ENCODE data around the gene TP73.

The TP73 gene

GRCh38 chr1:3711780-3712451 lies 59.6 kb downstream of the TP73 start:
- no peak for DNase-seq

GRCh38 chr1:3712573-3713535 lies 60.5 kb downstream of the TP73 start:
- no peak for DNase-seq

- no peak for DNase-seq
These were observed 61.5 kb downstream of the TP73 start for GRCh38 chr1:3713840-3714239.

- DNase-seq = no peak
These were observed 62.0 kb downstream of the TP73 start for GRCh38 chr1:3714284-3714741.

GRCh38 chr1:3714814-3715213 lies 62.5 kb downstream of the TP73 start:
- DNase-seq = no peak

GRCh38 chr1:3716351-3716750 lies 64.0 kb downstream of the TP73 start:
- no peak for DNase-seq

GRCh38 chr1:3717041-3717714 lies 64.9 kb downstream of the TP73 start:
- no peak for DNase-seq

GRCh38 chr1:3717715-3718601 lies 65.6 kb downstream of the TP73 start:
- DNase-seq = no peak

GRCh38 chr1:3718764-3719163 lies 66.4 kb downstream of the TP73 start:
- DNase-seq = no peak

- DNase-seq = no peak
These were observed 69.7 kb downstream of the TP73 start for GRCh38 chr1:3721955-3722465.

GRCh38 chr1:3722846-3723245 lies 70.5 kb downstream of the TP73 start:
- no peak for DNase-seq

GRCh38 chr1:3724416-3725030 lies 72.2 kb downstream of the TP73 start:
- DNase-seq = peak; percentile 67

GRCh38 chr1:3725366-3725765 lies 73.0 kb downstream of the TP73 start:
- no peak for DNase-seq

- no peak for DNase-seq
These were observed 74.9 kb downstream of the TP73 start for GRCh38 chr1:3727042-3727824.

GRCh38 chr1:3727825-3728776 lies 75.8 kb downstream of the TP73 start:
- DNase-seq = no peak

GRCh38 chr1:3729594-3730542 lies 77.6 kb downstream of the TP73 start:
- DNase-seq = no peak

- DNase-seq = no peak
These were observed 78.4 kb downstream of the TP73 start for GRCh38 chr1:3730543-3731247.
